ENCODE measurements around the gene ETNK1.
"Not testable (repeated sequence)": the region's sequence is repeated elsewhere in the genome, so short reads cannot be mapped to it uniquely, and the experiment has no call there.

Gene ETNK1, protein sequence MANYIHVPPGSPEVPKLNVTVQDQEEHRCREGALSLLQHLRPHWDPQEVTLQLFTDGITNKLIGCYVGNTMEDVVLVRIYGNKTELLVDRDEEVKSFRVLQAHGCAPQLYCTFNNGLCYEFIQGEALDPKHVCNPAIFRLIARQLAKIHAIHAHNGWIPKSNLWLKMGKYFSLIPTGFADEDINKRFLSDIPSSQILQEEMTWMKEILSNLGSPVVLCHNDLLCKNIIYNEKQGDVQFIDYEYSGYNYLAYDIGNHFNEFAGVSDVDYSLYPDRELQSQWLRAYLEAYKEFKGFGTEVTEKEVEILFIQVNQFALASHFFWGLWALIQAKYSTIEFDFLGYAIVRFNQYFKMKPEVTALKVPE
- 94.8 to 104 reads per million in 2 donors for total RNA-seq

DNA sequence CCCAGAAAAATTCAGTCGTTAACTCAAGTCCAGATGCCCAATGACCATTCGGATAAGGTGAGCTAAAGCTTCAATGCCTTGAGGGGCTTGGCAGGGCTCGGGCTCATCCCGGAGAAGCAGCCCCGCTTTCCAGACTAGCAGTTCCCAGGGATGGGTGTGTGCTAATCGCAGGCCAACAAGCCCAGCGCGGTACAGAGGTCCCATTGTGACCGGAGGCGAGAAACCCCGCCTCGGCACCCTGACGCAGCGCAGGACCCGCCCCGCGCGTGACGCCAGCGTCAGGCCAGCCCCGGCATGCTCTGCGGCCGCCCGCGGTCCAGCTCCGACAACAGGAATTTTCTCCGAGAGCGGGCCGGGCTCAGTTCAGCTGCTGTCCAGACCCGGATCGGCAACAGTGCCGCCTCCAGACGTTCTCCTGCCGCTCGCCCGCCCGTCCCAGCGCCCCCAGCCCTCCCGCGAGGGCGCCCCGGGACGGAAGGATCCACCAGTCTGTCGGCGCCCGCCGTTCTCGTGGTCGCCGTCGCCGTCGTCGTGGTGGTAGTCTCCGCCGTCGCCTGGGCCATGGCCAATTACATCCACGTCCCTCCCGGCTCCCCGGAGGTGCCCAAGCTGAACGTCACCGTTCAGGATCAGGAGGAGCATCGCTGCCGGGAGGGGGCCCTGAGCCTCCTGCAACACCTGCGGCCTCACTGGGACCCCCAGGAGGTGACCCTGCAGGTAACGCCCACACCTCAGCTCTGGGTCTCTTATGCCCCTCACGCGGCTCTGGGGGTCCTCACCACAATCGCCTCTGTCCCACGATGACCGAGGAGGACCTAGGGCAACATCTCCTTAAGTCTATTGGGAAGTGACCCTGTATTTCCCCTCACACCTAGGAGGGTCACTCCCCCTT lies at the start of gene ETNK1:
Gene ETNK1 (plus strand): TSS at position 302 of the 892 bp plus-strand sequence. CDS start 260 bp downstream, at position 562.
- DNase-seq: peak; percentile 79

DNA sequence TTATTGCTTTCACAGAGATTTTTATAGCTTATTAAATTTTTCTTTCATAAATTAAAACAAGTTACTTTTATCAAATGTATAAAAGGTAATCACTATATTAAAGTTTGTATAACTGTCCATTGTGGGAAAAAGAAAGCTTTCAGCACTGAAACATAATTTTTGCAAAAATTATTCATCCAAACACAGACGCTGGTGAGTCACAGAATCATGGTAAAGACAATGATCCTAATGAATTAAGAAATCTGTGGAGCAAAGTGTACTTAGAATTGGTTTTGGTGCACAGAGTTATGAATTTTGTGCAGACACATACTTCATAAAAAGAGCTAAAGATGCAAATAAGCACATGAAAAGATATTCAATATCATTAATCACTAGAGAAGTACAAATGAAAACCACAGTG lies 48.9 kb upstream of the ETNK1 start:
- no peak for DNase-seq

DNA sequence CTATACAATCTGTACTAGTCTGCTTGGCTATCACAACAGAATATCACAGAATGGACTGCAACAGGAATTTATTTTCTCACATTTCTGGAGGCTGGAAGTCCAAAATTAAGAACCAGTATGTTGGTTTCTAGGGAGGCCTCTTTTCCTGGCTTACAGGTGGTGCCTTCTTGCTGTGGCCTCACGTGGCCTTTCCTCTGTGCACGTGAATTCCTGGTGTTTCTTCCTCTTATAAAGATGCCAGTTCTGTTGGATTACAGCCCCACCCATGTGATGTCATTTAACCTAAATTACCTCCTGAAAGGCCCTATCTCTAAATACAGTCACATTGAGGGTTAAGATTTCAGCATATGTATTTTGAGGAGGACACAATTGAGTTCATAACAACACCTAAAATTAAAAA lies 48.5 kb upstream of the ETNK1 start:
- DNase-seq: no peak

DNA sequence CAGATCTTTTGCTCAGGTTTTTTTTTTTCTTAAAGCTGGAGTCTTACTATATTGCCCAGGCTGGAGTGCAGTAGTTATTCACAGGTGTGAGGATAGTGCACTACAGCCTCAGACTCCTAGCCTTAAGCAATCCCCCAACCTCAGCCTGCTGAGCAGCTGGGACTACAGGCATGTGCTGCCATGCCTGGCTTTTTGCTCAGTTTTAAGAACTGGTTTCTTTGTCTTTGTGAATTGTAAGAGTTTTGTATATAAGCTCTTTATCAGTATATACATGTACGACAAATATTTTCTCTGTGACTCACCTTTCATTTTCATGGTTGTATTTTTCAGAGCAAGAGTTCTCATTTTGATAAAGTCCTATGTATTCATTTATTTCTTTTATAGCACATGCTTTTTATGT lies 47.3 kb upstream of the ETNK1 start:
- DNase-seq: no peak

DNA sequence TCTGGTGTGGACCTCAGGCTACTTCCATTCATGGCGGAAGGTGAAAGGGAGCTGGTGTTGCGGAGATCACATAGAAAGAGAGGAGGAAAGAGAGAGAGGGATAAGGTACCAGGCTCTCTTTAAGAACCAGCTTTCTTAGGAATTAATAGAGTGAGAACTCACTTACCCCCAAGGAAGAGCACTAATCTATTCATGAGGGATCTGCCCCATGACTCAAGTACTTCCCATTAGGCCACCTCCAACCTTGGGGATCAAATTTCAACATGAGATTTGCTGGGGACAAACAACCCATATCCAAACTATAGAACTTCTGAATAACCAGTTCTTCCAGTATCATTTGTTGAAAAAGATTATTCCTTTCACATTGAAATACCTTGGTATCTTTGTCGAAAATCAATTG lies 46.6 kb upstream of the ETNK1 start:
- DNase-seq: no peak

DNA sequence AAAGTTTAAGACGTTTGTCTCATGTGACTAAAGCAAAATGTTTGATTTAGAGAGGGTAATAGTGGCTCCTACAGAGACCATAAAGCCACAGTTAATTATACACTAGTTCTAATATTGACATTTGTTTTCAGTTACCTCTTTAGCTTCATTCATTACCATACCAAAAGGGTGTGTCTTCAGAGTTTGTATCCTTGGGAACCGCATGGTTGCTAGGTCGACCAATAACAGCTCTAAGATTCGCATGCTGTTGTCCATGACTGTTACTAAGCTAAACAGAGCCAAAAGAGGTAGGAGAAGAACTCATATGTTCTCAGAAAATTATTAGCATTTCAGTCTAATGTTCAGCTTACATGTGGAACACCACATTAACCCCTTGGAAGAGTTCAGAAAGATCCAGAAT lies 36.2 kb upstream of the ETNK1 start:
- DNase-seq: no peak

DNA sequence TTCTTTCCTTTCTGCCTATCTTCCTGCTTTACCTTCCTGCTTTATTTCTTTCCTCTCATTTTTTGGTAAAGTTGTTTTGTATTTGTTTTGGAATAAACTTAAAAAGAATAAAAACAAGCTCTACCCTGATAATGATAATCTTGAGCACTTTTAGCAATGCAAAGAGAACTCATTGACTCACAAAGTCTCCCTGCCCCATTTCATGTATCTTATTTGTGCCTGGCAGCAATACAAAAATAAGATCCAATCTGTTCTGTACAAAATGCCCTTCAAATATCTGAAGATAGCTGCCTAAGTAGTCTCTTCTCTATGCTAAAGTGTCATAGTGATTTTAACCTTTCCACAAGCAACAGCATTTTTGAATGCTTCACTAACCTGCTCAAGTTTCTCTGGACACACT lies 31.1 kb upstream of the ETNK1 start:
- no peak for DNase-seq

DNA sequence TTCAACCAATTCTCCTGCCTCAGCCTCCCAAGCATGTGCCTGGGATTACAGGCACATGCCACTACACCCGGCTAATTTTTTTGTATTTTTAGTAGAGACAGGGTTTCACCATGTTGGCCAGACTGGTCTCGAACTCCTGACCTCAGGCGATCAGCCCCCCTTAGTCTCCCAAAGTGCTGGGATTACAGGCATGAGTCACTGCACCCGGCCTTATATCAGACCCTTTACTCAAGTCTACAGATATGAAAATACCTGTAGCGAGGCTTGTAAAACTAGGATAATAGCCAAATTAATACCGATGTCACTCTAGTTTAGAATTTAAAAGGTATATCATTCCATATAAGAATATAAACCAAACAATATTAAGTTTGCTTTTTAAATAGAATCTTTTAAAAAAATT lies 27.4 kb upstream of the ETNK1 start:
- DNase-seq: not testable (repeated sequence)

DNA sequence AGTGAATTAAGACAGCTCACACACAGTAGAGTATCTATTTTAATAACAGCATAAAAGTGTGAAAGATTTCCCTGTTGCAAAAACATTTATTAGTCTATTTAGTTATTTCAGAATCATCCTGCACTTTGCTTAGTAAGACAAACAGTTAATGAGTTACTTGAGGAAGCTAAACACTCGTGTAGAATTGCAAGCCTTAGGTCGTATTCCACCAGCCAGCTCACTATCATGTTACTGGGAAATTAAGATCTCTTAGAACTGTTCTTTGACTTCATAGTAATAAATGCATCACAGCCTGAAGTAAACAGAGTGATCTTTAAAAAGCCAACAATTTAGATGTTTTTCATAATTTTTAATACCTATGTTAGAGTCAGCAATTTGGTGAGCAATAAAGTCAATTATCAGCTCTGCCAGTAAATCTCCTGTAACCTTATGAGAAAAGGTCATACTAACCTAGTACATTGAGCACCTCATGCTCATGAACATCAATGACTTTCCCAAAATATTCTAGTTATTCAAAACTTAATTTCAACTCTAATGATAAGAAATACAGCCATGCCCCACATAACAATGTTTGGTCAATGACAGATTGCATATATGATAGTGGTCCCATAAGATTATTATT lies 26.7 kb upstream of the ETNK1 start:
- no peak for DNase-seq

DNA sequence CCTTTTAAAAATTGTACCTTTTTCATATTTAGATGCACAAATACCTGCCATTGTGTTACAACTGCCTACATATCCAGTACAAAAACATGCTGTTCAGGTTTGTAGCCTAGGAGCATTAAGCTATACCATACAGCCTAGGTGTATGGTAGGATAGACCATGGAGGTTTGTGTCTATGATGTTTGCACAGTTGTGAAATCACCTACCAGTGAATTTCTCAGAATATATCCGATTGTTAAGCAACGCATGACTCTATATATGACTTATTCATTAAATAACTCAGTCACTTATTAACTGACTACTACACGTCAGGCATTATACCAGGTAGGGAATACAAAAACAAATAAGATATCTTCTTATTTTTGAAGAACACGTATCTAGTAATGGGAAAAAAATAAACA lies 26.2 kb upstream of the ETNK1 start:
- no peak for DNase-seq

DNA sequence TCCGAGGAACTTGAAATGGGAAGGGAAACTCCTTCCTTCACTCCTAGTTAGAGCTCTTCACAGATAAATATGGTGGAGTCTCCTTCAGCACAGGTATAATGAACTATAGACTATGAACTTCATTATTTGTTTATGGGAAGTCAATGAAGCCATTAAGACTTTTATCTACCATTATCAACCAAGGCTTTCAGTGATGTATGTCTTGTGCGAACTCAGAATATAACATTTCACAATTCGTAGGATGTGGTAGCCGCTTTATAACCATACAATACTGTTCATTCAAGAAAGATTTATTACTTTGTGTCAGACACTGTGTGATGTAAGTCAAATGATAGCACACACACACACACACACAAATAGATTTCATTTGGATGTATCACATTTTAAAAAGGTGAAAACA lies 24.8 kb upstream of the ETNK1 start:
- DNase-seq: no peak

DNA sequence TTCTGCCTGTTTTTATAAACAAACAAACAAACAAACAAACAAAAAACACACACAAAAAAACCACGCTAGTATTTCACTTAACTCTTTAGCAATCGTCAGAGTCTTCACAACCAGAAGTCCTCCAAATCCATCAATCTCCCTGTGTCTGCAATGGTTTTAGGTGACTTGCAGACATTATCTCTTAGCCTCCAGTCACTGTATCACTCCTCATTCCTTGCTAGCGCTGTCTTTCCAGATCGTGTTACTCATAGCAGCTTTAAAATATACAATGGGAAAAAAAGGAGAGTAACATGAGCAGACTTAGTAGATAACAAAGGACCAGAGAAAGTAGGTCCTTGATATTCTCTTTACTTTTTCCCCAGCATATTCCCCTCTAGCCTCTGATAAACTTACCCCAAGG lies 15.5 kb upstream of the ETNK1 start:
- DNase-seq: no peak

DNA sequence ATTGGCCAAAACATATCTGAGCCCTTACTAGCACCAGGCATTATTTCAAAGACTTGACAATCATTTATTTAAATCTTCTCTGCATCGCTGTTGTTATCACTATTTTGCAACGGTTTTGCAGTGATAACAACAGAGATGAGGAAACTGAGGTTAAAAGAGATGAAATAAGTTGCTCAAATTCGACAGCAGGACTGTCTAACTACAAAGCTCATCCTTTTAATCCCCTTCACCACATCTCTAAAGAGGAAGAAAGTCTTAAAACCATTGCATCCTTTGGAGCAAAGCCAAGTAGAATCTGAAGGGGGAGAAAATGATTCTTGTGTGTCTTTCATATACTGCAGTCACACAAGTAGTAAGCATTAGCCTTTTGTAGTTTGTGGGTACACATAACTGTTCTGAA lies 14.8 kb upstream of the ETNK1 start:
- no peak for DNase-seq

DNA sequence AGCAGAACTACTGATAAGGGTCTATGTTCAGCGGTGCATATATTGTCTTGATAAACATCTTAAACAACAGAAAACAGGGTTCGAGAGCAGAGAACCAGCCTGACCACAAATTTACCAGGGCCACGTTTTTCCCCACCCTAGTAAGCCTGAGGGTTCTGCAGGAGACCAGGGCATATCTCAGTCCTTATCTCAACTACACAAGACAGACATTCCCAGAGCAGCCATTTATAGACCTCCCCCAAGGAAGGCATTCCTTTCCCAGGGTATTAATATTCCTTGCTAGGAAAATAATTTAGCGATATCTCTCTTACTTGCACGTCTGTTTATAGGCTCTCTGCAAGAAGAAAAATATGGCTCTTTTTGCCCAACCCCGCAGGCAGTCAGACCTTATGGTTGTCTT lies 12.1 kb upstream of the ETNK1 start:
- not testable (repeated sequence) for DNase-seq

DNA sequence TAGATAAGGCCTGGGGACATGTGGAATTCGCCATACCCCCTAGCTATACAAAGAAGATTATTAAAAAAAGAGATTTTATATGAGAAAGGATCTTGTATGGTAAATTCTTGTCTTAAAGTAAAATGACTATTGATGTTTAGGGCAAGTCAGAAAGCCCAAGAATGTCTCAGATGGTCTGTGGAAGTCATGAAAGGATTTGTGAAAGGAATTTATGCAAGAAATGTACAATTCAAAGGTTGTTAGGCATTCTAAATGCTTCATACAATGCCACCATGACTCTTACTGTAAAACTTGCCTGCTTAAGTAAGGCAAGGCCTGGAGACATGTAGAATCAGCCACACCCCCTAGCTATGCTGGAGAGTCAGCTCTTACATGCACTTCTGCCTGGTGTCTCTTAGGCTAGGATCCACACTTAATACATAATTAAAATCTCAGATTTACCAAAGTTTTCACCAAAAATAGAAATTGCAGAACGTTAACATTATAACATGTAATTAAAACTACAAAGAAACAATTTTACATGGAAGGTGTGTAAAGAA lies 8.9 kb upstream of the ETNK1 start:
- no peak for DNase-seq

DNA sequence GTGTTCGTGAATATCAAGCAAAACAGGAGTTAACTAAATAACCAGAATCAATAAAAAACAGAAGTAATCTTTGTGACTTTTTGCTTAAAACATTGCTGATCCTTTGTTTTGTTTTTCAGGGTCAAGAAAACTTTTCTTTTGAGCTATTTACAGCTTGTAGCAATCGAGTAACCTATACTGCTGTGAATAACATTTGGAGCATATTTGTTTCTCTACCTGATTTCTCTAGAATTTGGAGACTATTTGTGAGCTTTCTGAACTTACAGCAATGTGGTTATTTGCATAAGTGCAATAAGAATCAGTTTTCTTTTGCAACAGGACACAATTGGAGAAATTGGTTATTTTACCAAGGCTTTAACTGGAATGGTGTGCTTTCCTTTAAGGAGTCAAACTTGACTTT lies 7.3 kb upstream of the ETNK1 start:
- no peak for DNase-seq

DNA sequence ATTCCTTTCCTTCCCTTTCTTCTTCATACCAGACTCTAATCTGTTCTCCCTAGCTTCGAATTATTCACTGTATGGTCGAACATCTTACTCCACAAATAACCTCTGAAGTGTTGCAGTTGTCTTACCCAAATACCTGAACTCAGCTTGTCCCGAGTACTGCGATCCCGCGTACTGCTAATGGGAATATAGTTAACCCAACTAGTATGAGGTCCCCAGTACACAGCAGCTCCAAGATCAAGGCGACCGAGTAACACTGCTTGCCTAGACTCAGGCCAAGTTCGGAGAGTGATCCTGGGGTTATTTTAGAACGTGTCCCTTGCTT lies 462 bp upstream of the ETNK1 start:
- DNase-seq: no peak

DNA sequence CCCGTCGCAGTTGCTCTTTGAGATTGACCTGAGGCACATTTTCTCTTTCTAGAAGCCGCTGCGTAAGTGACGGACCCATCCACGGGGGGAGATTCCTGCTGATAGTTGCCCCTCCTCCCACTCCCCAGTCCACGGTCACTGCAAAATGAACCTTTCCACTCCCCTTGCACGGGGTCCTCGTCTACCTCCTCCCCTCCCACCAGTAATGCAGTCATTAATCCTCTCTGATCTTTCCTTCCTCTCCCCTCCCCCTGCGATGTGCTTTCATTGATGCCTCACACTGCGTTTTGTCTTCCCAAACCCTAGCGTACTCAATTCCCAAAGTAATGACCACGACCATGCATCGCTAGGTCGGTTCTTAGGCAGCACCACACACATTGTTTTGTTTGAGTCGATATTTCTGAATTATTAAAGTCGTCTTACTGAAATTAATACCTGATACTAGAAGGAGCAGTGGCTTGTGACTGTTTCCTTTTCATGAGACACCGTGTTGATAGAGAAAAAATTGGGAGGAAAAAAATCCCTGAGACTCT lies 857 bp downstream of the ETNK1 start:
- DNase-seq: no peak

DNA sequence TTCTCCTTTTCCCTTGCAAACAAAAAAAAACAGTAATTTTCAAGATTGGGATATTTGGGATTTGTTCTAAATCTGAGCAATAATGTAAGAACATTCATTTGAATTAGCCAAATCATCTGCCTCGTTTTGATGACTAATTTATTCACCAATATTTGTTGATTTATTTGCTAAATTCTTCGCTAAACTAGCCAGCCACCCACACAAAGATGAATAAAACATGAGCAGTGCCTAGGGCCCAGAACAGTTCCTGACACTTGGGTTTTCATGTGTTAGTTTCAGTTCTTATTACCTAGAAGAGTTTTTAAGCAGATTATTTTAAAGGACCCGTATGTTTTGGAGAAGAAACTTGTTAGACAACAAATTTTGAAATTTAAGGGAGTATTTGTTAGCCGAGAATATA lies 1.4 kb downstream of the ETNK1 start:
- DNase-seq: no peak

DNA sequence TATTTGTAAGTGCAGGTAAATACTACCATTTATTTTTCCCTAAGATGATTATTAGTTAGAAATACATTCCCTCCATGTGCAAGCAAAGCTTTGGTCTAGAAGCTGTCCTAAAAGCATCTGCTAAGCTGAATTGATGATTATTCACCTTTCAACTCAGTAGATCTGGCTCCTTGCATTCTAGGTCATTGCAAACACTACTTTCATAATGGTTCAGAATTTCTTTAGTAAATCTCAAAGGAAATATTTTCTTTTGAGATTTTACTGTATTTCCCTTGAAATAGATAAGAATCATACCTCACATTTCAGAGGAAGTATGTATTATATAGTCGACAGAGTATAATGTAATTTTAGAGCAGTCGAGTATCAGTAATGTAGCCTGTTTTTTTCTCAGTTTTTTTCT lies 2.4 kb downstream of the ETNK1 start:
- DNase-seq: no peak

DNA sequence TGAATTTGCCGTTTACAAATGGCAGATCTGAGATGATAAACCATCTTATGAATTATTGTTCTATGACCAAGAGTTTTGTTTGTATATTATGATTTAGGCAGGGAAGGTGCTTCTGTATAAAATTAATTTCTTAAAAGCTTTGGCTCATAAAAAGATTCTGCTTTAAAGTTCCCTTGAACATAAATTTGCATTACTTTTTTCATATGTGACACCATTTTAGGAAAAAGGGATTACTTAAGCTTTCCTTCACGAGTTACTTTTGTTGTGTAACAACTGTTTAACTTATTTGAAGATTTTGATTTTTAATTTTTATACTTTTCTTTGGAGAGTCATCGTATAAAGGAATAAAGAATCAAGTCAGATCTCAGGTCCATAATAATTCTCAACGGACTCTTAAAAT lies 3.3 kb downstream of the ETNK1 start:
- DNase-seq: no peak

DNA sequence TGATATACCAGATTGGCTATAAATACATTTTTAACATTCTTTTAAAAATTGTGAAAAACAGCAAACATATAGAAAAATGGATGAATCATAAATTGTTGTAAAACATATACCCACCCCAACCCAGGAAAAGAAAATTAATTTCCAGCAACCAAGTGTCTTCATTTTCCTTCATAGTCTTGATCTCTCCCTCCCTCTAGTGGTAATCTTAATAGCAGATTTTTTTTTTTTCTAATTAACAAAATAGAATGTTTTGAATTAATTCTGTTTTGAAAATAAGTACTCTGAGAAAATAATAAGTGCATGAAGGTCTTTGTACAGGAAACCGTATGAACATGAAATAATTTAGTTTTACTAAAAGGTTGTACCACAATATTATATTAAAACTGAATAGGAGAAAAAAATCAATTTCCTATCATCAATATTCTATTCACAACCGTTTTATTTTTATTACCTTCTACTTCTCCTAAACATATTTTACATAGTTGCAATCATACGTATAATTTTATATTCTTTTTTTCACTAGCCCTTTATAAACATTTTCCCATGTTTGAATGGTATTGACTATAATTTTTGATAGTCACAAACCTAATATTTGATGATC lies 7.0 kb downstream of the ETNK1 start:
- no peak for DNase-seq

DNA sequence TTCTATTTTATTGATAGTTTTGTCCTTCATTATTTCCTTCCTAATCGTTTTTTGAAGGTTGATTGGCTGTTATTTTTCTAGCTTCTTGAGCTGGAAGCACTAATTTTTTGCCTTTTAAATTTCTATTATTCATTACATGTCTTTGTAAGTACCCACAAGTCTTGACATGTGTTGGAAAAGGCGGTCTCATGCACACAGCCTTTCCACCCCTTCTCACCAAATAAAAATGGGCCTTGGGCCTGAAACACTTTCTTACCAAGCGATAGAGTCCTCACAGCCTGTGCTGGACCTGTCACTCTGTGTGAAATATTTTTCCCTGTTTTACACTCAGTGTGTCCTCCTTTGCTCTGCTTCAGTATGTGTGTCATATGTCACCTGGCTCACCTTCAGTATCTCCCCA lies 9.9 kb downstream of the ETNK1 start:
- DNase-seq: no peak
